AG09319 (cell line): ENCODE results near the gene PDK2.
A peak's percentile ranks its signal among the peaks of the same experiment; 100 is the strongest.

Source experiments
- DNase-seq: peaks from one replicate; pipeline ENCODE4 v3.0.0-alpha.2; 2010; ENCODE audit warnings: low read depth; ENCODE audit errors: extremely low read depth
- CTCF ChIP-seq: IDR thresholded peaks from 2 replicates; pipeline ENCODE4 v1.5.1; 2011; ENCODE audit warnings: low read depth, mild to moderate bottlenecking, inconsistent platforms, low read length, moderate library complexity

The PDK2 gene

GRCh38 chr17:50112694-50113093 lies 17.5 kb downstream of the PDK2 start:
- TF ChIP-seq CTCF: no peak
- no peak for DNase-seq

DNA sequence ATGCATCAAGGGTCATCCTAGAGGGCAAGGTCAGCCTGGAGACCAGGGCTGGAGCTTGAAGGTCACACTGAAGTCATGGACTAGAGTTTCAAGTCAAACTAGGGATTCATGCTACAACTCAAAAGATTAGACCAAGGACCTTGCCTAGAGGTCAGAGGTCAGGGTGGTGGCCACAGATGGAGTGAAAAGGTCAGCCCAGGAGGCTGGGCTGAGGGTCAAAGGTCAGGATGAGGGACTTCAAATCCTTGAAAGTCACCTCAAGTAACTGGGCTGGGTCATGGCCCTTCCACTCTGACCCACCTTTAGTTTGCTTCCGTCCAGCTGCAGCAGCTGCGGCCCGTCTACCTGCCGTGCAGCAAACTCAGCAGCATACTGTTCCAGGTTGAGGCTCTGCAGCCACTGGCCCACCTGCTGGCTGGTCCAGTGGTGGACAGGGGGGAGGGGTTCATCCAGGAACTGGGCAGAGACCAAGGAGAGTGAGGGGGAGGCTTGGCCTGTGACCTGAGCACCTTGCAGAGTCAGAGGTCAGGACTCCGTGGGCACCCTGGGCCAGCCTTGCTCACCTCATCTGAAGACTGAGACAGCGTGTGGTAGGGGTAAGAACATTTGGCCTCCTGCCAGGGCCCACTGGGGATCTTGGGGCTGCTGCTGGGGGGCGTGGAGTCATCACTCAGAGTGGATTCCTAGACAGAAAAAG lies 18.6 kb downstream of the PDK2 start:
- no peak for TF ChIP-seq CTCF
- DNase-seq: no peak

- no peak for TF ChIP-seq CTCF
- DNase-seq: no peak
Measured at GRCh38 chr17:50114401-50114800, 19.2 kb downstream of the PDK2 start.

DNA sequence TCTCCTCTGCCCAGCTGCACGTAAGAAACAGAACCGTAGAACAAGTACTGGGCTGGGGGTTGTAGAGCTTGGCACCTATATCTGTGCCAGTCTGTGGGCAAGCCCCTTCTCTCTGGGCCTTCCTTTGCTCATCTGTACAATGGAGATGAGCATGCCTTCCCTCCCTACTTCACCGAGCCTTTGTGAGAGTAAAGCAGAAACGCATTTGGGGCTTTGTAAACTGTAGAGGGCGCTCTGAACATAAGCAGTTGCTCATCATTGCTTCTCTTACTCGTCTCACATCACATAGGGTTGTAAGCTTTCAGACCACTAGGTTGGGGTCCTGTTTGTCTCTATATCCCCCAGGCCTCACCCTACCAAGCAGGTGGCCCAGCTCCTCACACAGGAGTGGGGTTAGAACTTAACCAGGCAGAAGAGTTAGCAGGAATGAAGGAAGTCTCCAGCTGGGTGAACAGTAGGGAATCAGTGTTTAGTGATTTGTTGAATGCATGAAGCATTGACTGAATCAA lies 19.8 kb downstream of the PDK2 start:
- TF ChIP-seq CTCF: peak; percentile 76
- DNase-seq: no peak

GRCh38 chr17:50115756-50116155 lies 20.6 kb downstream of the PDK2 start:
- no peak for DNase-seq
- TF ChIP-seq CTCF: no peak

GRCh38 chr17:50117202-50118051 lies 22.3 kb downstream of the PDK2 start:
- peak; percentile 40 for TF ChIP-seq CTCF
- no peak for DNase-seq
